NCI-H1417 (cell line): ENCODE results near the gene BABAM2.

ENCODE experiments used
- DNase-seq, 3 experiments: peaks; one replicate each; lab custom pipeline; 2025; lab: John Stamatoyannopoulos, UW

The BABAM2 gene

GRCh38 chr2:28030600-28030999 is 140.1 kb downstream of the BABAM2 start:
- no peak for DNase-seq

GRCh38 chr2:28032816-28033215 is 142.3 kb downstream of the BABAM2 start:
- DNase-seq, result no peak

GRCh38 chr2:28034696-28035095 is 144.2 kb downstream of the BABAM2 start:
- DNase-seq, result no peak

GRCh38 chr2:28035163-28035690 is 144.7 kb downstream of the BABAM2 start:
- DNase-seq, result no peak

- no peak for DNase-seq
Observed at GRCh38 chr2:28035816-28036215, 145.3 kb downstream of the BABAM2 start.

DNA sequence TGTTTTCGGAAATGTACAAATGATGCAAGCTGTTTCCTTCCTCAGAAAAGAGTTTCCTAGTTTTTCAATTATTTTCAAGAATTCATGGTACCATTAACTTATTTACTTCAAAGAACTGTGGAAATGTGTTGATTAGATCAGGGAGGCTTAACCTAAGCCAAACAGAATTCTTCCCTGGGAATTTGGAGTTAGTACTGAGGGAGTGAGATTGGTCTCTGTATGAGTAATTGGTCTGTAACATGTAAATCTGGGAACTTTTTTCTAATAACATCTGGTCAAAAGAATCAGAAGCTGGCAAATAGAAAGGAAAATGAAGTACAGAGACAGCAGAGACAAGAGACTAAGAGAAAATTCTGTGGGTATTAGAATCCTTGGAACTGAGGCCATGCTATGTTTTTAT is 145.8 kb downstream of the BABAM2 start:
- DNase-seq, result no peak

DNA sequence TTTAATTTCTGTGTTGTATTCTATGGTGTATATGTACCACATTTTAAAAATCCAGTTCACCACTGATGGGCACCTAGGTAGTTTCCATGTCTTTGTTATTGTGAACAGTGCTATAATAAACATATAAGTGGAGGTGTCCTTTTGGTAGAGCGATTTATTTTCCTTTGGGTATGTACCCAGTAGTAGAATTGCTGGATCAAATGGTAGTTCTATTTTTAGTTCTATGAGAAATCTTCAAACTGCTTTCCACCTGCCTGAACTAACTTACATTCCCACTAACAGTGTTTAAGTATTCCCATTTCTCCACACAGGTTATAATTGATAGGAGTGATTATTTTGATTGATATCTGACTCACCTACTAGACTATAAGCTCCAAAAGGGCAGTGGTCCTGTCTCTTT is 148.2 kb downstream of the BABAM2 start:
- DNase-seq, result no peak

GRCh38 chr2:28045676-28046351 is 155.3 kb downstream of the BABAM2 start:
- DNase-seq, result no peak

DNA sequence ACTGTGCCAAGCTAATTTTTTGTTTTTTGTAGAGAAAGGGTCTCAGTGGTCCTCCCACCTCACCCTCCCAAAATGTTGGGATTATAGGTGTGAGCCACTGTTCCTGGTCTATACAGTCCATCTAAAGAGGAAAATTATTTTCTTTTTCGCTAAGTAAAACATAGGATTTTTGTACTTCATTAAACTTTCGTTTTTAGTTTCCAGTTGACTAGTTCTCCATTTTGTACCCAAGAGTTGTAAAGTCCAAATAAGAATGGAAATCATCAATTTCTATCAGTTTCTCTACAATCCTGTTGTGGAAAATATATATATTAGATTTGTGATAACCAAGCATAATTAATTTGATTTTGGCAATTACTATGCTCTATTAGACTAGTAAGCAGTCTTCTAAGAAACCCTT is 156.4 kb downstream of the BABAM2 start:
- no peak for DNase-seq

DNA sequence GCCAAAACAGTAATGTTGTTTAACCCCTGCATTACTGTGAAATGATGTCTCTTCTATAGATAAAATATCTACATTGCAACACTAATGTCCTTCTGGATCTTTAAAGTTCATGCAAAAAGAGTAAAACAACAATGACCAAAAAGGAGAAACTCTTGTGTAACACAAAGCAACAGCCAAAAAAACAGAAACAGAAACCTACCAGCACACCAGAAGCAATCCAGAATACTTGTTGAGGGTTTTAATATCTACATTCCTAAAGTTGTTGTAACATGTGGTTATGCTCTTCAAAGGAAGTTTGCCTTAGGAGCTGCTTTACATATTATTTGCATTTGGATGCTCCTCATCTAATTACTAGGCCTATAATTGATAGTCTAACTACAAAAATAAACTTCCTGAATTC is 157.2 kb downstream of the BABAM2 start:
- DNase-seq, result no peak

- no peak for DNase-seq
Observed at GRCh38 chr2:28048341-28048740, 157.8 kb downstream of the BABAM2 start.

DNA sequence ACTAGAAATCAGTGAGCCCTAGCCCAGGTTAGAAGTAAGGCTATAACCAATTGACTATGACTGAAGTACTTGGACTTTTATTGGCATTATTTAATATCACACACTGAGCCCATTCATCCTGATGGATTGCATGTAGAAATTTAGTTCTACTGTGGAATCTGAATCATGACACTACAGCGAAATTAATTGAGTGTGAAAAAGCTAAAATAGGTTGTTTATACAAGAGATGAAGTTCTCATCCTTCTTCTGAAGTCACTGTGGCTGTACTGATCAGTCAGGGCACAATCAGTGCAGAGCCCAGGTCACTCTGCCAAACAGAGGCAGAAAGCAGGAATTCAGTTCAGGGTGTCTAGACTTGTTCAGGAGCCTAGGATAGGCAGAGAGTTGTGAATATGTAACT is 158.9 kb downstream of the BABAM2 start:
- no peak for DNase-seq

- DNase-seq, result no peak
Observed at GRCh38 chr2:28049899-28050298, 159.4 kb downstream of the BABAM2 start.

GRCh38 chr2:28052691-28053090 is 162.2 kb downstream of the BABAM2 start:
- DNase-seq, result no peak

DNA sequence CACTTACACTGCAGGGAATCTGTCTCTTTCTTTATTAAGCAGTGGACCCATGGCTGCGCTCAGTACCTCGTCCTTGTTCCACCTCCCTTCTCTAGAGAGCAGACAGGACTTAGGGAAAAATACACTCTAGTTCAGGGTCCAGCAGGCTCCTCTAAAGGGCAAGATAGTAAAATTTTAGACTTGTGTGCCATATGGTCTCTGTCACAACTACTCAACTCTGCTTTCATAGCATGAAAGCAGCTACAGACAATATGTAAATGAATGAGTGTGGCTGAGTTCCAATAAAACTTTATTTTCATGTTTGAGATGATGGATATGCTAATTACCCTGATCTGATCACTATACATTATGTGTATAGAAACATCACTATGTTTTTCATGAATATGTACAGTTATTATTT is 163.1 kb downstream of the BABAM2 start:
- no peak for DNase-seq

- DNase-seq, result no peak
Observed at GRCh38 chr2:28054916-28055315, 164.4 kb downstream of the BABAM2 start.

GRCh38 chr2:28055325-28055970 is 164.9 kb downstream of the BABAM2 start:
- no peak for DNase-seq

- no peak for DNase-seq
Observed at GRCh38 chr2:28058791-28059190, 168.3 kb downstream of the BABAM2 start.

GRCh38 chr2:28062867-28063266 is 172.3 kb downstream of the BABAM2 start:
- DNase-seq, result peak in 1 of 3 experiments; percentile 5

DNA sequence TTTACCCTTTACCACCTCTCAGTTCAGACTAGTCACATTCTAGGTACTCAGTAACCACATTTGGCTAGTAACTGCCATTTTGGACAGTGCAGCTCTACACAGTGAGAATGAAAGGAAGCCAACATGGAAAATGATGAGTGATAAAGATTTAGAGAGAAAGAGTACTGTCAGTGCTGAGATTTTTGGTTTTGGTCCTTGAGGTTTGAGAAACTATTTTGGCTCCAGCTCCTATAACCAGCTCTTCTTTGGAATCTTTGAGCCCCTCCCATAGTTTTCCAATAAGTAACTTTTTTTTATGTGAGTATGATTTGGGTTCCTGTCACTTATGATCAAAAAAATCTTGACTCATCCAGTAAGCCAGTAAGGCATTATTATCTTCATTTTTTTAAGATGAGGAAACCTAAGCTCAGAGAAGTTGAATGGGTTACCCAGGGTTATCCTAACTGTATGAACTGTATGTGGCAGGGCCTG is 173.0 kb downstream of the BABAM2 start:
- DNase-seq, result no peak

DNA sequence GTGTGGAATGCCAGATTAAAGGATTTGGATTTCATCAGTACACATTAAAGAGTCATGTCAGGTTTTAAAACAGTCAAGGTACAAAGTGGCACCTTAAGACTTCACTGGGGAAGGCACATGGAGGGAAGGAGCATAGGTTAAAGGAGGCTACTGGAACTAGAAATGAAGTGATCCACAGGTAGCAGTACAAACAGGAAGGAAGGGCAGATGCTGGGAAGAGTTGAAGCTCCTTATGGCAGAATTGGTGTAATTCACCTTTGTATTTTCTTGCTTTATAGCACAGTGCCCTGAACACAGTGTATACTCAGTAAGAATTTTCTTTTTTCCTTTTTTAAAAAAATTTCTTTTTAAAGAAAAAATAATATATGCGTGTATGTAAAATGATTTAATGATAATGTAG is 177.1 kb downstream of the BABAM2 start:
- DNase-seq, result no peak

DNA sequence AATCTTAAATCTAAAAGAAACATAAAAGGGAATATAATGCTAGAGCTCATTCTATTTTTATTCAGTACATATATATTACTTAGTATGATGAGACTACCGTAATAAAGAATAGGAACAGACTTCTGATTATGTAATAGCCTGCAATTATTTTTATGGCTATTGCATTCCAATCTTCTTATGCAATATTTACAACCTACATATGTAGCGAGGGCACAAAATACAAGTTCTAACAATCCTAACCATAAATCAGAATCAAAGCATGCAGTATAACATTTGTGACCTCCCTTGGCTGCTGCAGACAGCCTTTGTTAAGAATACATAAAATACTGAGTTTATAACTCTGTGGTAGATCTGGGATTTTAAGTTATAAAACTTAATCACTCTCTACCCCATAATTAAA is 177.6 kb downstream of the BABAM2 start:
- peak in 2 of 3 experiments; percentile 24 to 79 for DNase-seq

DNA sequence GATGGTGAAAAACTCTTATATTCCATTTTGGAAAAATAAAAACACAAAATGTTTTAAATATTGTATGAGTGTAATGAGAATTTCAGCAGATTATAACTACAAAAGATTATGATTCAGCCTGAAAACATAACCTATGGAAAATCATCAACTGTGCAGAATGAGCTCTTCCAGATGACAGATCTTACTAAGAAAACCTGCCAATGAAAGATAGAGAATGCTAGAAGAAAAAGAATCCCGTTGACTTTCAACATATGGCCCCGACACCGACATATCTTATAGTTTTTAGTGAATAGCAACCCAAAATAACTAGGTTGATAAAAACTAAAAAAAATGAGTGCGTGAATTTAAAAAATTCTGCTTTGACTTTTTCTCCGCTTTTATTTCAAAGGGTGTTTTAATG is 178.0 kb downstream of the BABAM2 start:
- DNase-seq, result no peak

GRCh38 chr2:28071221-28071620 is 180.7 kb downstream of the BABAM2 start:
- no peak for DNase-seq
